ENCODE results near the gene LONRF2. TPM values are rescaled to one million over a fixed set of nuclear protein-coding genes. Genes with fewer than 3 reads are reported as not detected.

Gene LONRF2
- total and polyA plus RNA-seq, 2 donors (not counting 1 experiment from before 2014, with no cell fraction given), result under 0.01 to 0.01 TPM

GRCh38 chr2:100277540-100278207 lies 44.6 kb downstream of the LONRF2 start:
- H3K9me3 ChIP-seq (ENCODE audit: control insufficient read depth, insufficient read depth, low read depth, low read length), result no peaks in the 10 kb centered on the region
- no peak overlapping the region for H2AFZ ChIP-seq (ENCODE audit: low read length)
- no peak overlapping the region for H3K4me3 ChIP-seq (replicated peaks in 1 of 4; ENCODE audit: control extremely low read depth in 1 of 4, insufficient read depth in 1 of 4, low read depth in 3 of 4, low read length in 4 of 4)
- no peak for DNase-seq (ENCODE audit: low read depth in 2 of 2)
- TF ChIP-seq EZH2 (IDR thresholded peaks at IDR 0.05; ENCODE audit: low read length, missing control alignments) (no peak), CTCF (conservative IDR thresholded peaks at IDR 0.05 in 1 of 2, IDR thresholded peaks at IDR 0.05 in 1 of 2; ENCODE audit: low read depth in 1 of 2, low read length in 2 of 2) (no peak)
- H4K20me1 ChIP-seq (ENCODE audit: control insufficient read depth, extremely low read depth, insufficient read depth, low read length), result no peaks in the 10 kb centered on the region
- no peak overlapping the region for H3K9ac ChIP-seq (ENCODE audit: insufficient read depth, low read length)
- no peaks in the 10 kb centered on the region for H3K36me3 ChIP-seq (ENCODE audit: control insufficient read depth, insufficient read depth, low read length)
- H3K4me1 ChIP-seq (ENCODE audit: control insufficient read depth, extremely low read depth, insufficient read depth, low read length), result no peaks in the 10 kb centered on the region
- H3K27ac ChIP-seq (ENCODE audit: insufficient read depth, low read length), result no peak overlapping the region
- H3K79me2 ChIP-seq (ENCODE audit: control insufficient read depth, insufficient read depth, low read length), result no peaks in the 10 kb centered on the region
- H3K27me3 ChIP-seq (ENCODE audit: control insufficient read depth, insufficient read depth, low read length), result no peaks in the 10 kb centered on the region
- no peak overlapping the region for H3K4me2 ChIP-seq (ENCODE audit: extremely low read depth, insufficient read depth, low read length)

GRCh38 chr2:100276716-100277115 lies 45.6 kb downstream of the LONRF2 start:
- Histone ChIP-seq H2AFZ (ENCODE audit: low read length) (no peak overlapping the region), H3K79me2 (ENCODE audit: control insufficient read depth, insufficient read depth, low read length) (no peaks in the 10 kb centered on the region), H3K27ac (ENCODE audit: insufficient read depth, low read length) (no peak overlapping the region), H3K4me2 (ENCODE audit: extremely low read depth, insufficient read depth, low read length) (no peak overlapping the region), H3K9ac (ENCODE audit: insufficient read depth, low read length) (no peak overlapping the region), H3K27me3 (ENCODE audit: control insufficient read depth, insufficient read depth, low read length) (no peaks in the 10 kb centered on the region), H3K36me3 (ENCODE audit: control insufficient read depth, insufficient read depth, low read length) (no peaks in the 10 kb centered on the region), H3K4me3 (replicated peaks in 1 of 4; ENCODE audit: control extremely low read depth in 1 of 4, insufficient read depth in 1 of 4, low read depth in 3 of 4, low read length in 4 of 4) (no peak overlapping the region), H3K9me3 (ENCODE audit: control insufficient read depth, insufficient read depth, low read depth, low read length) (no peaks in the 10 kb centered on the region), H4K20me1 (ENCODE audit: control insufficient read depth, extremely low read depth, insufficient read depth, low read length) (no peaks in the 10 kb centered on the region), H3K4me1 (ENCODE audit: control insufficient read depth, extremely low read depth, insufficient read depth, low read length) (no peaks in the 10 kb centered on the region)
- DNase-seq (ENCODE audit: low read depth in 2 of 2), result no peak
- TF ChIP-seq CTCF (conservative IDR thresholded peaks at IDR 0.05 in 1 of 2, IDR thresholded peaks at IDR 0.05 in 1 of 2; ENCODE audit: low read depth in 1 of 2, low read length in 2 of 2) (no peak), EZH2 (IDR thresholded peaks at IDR 0.05; ENCODE audit: low read length, missing control alignments) (no peak)

- Histone ChIP-seq H2AFZ (ENCODE audit: low read length) (no peak overlapping the region), H3K27ac (ENCODE audit: insufficient read depth, low read length) (no peak overlapping the region), H3K4me1 (ENCODE audit: control insufficient read depth, extremely low read depth, insufficient read depth, low read length) (no peaks in the 10 kb centered on the region), H3K9ac (ENCODE audit: insufficient read depth, low read length) (no peak overlapping the region), H3K4me3 (replicated peaks in 1 of 4; ENCODE audit: control extremely low read depth in 1 of 4, insufficient read depth in 1 of 4, low read depth in 3 of 4, low read length in 4 of 4) (no peak overlapping the region), H3K4me2 (ENCODE audit: extremely low read depth, insufficient read depth, low read length) (no peak overlapping the region), H3K36me3 (ENCODE audit: control insufficient read depth, insufficient read depth, low read length) (no peaks in the 10 kb centered on the region), H3K9me3 (ENCODE audit: control insufficient read depth, insufficient read depth, low read depth, low read length) (no peaks in the 10 kb centered on the region), H3K27me3 (ENCODE audit: control insufficient read depth, insufficient read depth, low read length) (no peaks in the 10 kb centered on the region), H4K20me1 (ENCODE audit: control insufficient read depth, extremely low read depth, insufficient read depth, low read length) (no peaks in the 10 kb centered on the region), H3K79me2 (ENCODE audit: control insufficient read depth, insufficient read depth, low read length) (no peaks in the 10 kb centered on the region)
- no peak for TF ChIP-seq CTCF (conservative IDR thresholded peaks at IDR 0.05 in 1 of 2, IDR thresholded peaks at IDR 0.05 in 1 of 2; ENCODE audit: low read depth in 1 of 2, low read length in 2 of 2)
- TF ChIP-seq EZH2 (IDR thresholded peaks at IDR 0.05; ENCODE audit: low read length, missing control alignments), result no peak
- DNase-seq (ENCODE audit: low read depth in 2 of 2), result no peak
Observed at GRCh38 chr2:100275200-100275589, 47.1 kb downstream of the LONRF2 start.

Data from fibroblast of lung (primary cell).